Neural cell (in vitro differentiated cells): ENCODE results near the gene SLC25A4. TPM values are rescaled to one million over a fixed set of nuclear protein-coding genes. Genes with fewer than 3 reads are reported as not detected.

Source experiments
- H2AFZ ChIP-seq: fragments of 200-600, 300-800 bp; sonication (generic), shearing (Covaris generic); 2 replicates; pipeline ENCODE4 v1.6.0; 2014; ENCODE audit warnings: low read depth, mild to moderate bottlenecking, antibody characterized with exemption, low read length, moderate library complexity
- H3F3A ChIP-seq: fragments of 200-600 bp; shearing (Covaris generic); 2 replicates; pipeline ENCODE4 v1.6.1; 2016; ENCODE audit warnings: mild to moderate bottlenecking, moderate library complexity, mixed read lengths, antibody characterized with exemption, low read length; ENCODE audit not compliant: insufficient read depth, poor library complexity, severe bottlenecking
- H3K27ac ChIP-seq: fragments of 200-600, 300-800 bp; sonication (generic), shearing (Covaris generic); 2 replicates; pipeline ENCODE4 v1.5.1; 2014; ENCODE audit warnings: mild to moderate bottlenecking, low read length, moderate library complexity
- H3K27me3 ChIP-seq: fragments of 300-800, 200-600 bp; sonication (generic), shearing (Covaris generic); 2 replicates; pipeline ENCODE4 v1.6.0; 2014; ENCODE audit warnings: mild to moderate bottlenecking, low read depth, low read length, moderate library complexity; ENCODE audit not compliant: insufficient read depth
- H3K36me3 ChIP-seq: fragments of 300-800, 200-600 bp; sonication (generic), shearing (Covaris generic); 2 replicates; pipeline ENCODE4 v1.5.1; 2014; ENCODE audit warnings: mild to moderate bottlenecking, antibody characterized with exemption, low read length, moderate library complexity; ENCODE audit not compliant: insufficient read depth
- H3K4me2 ChIP-seq: fragments of 300-800, 200-600 bp; sonication (generic), shearing (Covaris generic); 2 replicates; pipeline ENCODE4 v1.6.0; 2014; ENCODE audit warnings: mild to moderate bottlenecking, low read length
- H3K4me3 ChIP-seq: fragments of 300-800, 200-600 bp; sonication (generic), shearing (Covaris generic); 2 replicates; pipeline ENCODE4 v1.5.1; 2014; ENCODE audit warnings: mild to moderate bottlenecking, low read length, moderate library complexity
- H3K79me2 ChIP-seq: fragments of 200-600 bp; shearing (Covaris generic); replicated peaks from 2 replicates; pipeline ENCODE4 v1.6.0; 2014; ENCODE audit warnings: mild to moderate bottlenecking, low read length, moderate library complexity; ENCODE audit not compliant: insufficient read depth
- H3K9ac ChIP-seq: fragments of 300-800, 200-600 bp; sonication (generic), shearing (Covaris generic); 2 replicates; pipeline ENCODE4 v1.6.1; 2016; ENCODE audit warnings: mild to moderate bottlenecking, low read length, mixed read lengths
- H3K9me2 ChIP-seq: fragments of 200-600 bp; shearing (Covaris generic); 2 replicates; pipeline ENCODE4 v1.6.1; 2016; ENCODE audit warnings: mild to moderate bottlenecking, low read length, mixed read lengths; ENCODE audit not compliant: insufficient read depth
- H3K9me3 ChIP-seq: fragments of 200-600, 300-800 bp; sonication (generic), shearing (Covaris generic); 2 replicates; pipeline ENCODE4 v1.6.1; 2016; ENCODE audit warnings: mild to moderate bottlenecking, mixed run types, low read length, moderate library complexity, mixed read lengths
- H4K20me1 ChIP-seq: fragments of 200-600 bp; shearing (Covaris generic); 2 replicates; pipeline ENCODE4 v1.6.1; 2016; ENCODE audit warnings: mild to moderate bottlenecking, mixed run types; ENCODE audit not compliant: insufficient read depth
- EP300 ChIP-seq: fragments of 450-650 bp; conservative IDR thresholded peaks from 2 replicates; pipeline ENCODE4 v1.6.1; 2014; ENCODE audit warnings: antibody characterized with exemption, mild to moderate bottlenecking, moderate library complexity; ENCODE audit not compliant: poor library complexity, severe bottlenecking
- EZH2 ChIP-seq: fragments of 200-600, 300-800 bp; shearing (Covaris generic), sonication (generic); IDR thresholded peaks from 2 replicates; pipeline ENCODE4 v1.6.1; 2014; ENCODE audit warnings: antibody characterized with exemption, low read length, borderline replicate concordance, mild to moderate bottlenecking; ENCODE audit not compliant: insufficient read depth, poor library complexity, severe bottlenecking
- MXI1 ChIP-seq: fragments of 450-650 bp; conservative IDR thresholded peaks from 2 replicates; pipeline ENCODE4 v1.6.1; 2014; ENCODE audit warnings: antibody characterized with exemption, mild to moderate bottlenecking; ENCODE audit not compliant: poor library complexity, severe bottlenecking
- POLR2AphosphoS5 ChIP-seq: IDR thresholded peaks from 2 replicates; pipeline ENCODE4 v1.6.1; 2012
- RAD21 ChIP-seq: fragments of 450-650 bp; conservative IDR thresholded peaks from 2 replicates; pipeline ENCODE4 v1.6.1; 2014; ENCODE audit warnings: antibody characterized with exemption, mild to moderate bottlenecking, moderate library complexity
- REST ChIP-seq: IDR thresholded peaks from 2 replicates; pipeline ENCODE4 v1.6.1; 2012; ENCODE audit warnings: borderline replicate concordance
- SMC3 ChIP-seq: fragments of 450-650 bp; conservative IDR thresholded peaks from 2 replicates; pipeline ENCODE4 v1.6.1; 2014; ENCODE audit warnings: antibody characterized with exemption, mild to moderate bottlenecking, moderate library complexity; ENCODE audit not compliant: poor library complexity
- TAF1 ChIP-seq: IDR thresholded peaks from 2 replicates; pipeline ENCODE4 v1.6.1; 2012; ENCODE audit warnings: low read depth
- polyA plus RNA-seq: library from polyadenylated mRNA; depleted of rRNA; stranded (reverse); fragments of >200 nt; gene quantifications from 2 replicates; pipeline ENCODE4 v1.2.3, GENCODE V29; 2014
- TF ChIP-seq, protein P1 (sequence below): fragments of 450-650 bp; IDR thresholded peaks from 2 replicates; pipeline ENCODE4 v1.5.1; 2014; ENCODE audit warnings: antibody characterized with exemption, mild to moderate bottlenecking, moderate library complexity; ENCODE audit not compliant: poor library complexity, severe bottlenecking

The SLC25A4 gene
- polyA plus RNA-seq, 1 donor from 2014 or later = 140 TPM

DNA sequence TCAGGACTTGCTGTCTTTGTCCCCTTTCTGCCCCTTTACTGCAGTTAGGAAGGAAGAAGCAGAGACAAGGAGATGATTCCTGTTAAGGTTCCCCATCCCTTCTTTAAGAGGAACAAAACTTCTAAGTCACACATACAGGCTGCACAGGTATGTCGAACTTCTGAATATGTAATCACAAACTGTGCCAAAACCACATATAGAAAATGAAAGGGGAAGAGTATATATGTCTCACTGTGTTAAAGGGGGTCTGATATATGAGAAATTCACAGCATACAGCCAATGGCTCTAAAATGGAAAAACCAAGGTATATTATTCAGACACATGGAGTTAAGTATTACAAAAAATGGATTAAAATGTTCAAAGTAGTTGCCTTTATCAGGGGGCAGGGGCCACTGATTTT lies 49.0 kb downstream of the SLC25A4 start:
- H3K9ac ChIP-seq = no peak overlapping the region
- H3K27me3 ChIP-seq = no peaks in the 10 kb centered on the region
- H3K9me2 ChIP-seq = no peaks in the 10 kb centered on the region
- no peak overlapping the region for H3K4me2 ChIP-seq
- no peaks in the 10 kb centered on the region for H3K9me3 ChIP-seq
- H3K79me2 ChIP-seq = no peaks in the 10 kb centered on the region
- TF ChIP-seq RAD21 = no peak
- TF ChIP-seq TAF1 = no peak
- no peak for TF ChIP-seq POLR2AphosphoS5
- TF ChIP-seq EZH2 = no peak
- TF ChIP-seq SMC3 = no peak
- no peak for TF ChIP-seq MXI1
- no peak for TF ChIP-seq REST
- TF ChIP-seq, protein P1, sequence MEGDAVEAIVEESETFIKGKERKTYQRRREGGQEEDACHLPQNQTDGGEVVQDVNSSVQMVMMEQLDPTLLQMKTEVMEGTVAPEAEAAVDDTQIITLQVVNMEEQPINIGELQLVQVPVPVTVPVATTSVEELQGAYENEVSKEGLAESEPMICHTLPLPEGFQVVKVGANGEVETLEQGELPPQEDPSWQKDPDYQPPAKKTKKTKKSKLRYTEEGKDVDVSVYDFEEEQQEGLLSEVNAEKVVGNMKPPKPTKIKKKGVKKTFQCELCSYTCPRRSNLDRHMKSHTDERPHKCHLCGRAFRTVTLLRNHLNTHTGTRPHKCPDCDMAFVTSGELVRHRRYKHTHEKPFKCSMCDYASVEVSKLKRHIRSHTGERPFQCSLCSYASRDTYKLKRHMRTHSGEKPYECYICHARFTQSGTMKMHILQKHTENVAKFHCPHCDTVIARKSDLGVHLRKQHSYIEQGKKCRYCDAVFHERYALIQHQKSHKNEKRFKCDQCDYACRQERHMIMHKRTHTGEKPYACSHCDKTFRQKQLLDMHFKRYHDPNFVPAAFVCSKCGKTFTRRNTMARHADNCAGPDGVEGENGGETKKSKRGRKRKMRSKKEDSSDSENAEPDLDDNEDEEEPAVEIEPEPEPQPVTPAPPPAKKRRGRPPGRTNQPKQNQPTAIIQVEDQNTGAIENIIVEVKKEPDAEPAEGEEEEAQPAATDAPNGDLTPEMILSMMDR = no peak
- no peak for TF ChIP-seq EP300
- H3F3A ChIP-seq = no peaks in the 10 kb centered on the region
- H3K36me3 ChIP-seq = no peaks in the 10 kb centered on the region
- H4K20me1 ChIP-seq = no peaks in the 10 kb centered on the region
- no peak overlapping the region for H2AFZ ChIP-seq
- H3K4me3 ChIP-seq = no peak overlapping the region
- no peak overlapping the region for H3K27ac ChIP-seq

- Histone ChIP-seq H4K20me1 (no peaks in the 10 kb centered on the region), H3F3A (no peaks in the 10 kb centered on the region), H3K27me3 (no peaks in the 10 kb centered on the region), H3K9ac (no peak overlapping the region), H3K27ac (no peak overlapping the region), H2AFZ (no peak overlapping the region), H3K9me3 (no peaks in the 10 kb centered on the region), H3K9me2 (no peaks in the 10 kb centered on the region), H3K36me3 (no peaks in the 10 kb centered on the region), H3K79me2 (no peaks in the 10 kb centered on the region), H3K4me2 (no peak overlapping the region), H3K4me3 (no peak overlapping the region)
- TF ChIP-seq, protein P1 = no peak
- no peak for TF ChIP-seq EP300
These were observed 52.1 kb downstream of the SLC25A4 start for GRCh38 chr4:185194924-185195888.
